Fibroblast of skin of abdomen (primary cell): ENCODE data around the gene POLD2.

Source experiments
- DNase-seq: peaks from one replicate; pipeline ENCODE4 v3.0.0-alpha.2; 2013

Gene POLD2

DNA sequence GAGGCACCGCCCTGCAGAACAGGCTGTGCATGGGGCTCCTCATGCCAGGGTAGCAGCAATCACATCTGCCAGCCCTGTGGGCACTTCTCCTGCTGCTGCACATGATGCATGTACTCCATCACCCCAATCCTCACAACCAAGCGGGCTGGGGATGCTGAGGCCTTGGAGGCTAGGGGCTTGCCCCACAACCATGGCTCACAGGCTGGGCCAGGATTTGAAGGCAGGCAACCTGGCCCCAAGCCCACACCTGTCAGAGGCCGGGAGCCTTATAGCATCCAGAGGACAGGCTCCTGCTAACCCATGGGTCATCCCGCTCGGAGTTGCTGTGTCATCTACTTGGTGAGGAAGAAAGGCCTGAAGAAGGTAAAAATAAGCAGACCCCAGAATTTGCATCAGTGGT, 43.2 kb downstream of the POLD2 start:
- no peak for DNase-seq

DNA sequence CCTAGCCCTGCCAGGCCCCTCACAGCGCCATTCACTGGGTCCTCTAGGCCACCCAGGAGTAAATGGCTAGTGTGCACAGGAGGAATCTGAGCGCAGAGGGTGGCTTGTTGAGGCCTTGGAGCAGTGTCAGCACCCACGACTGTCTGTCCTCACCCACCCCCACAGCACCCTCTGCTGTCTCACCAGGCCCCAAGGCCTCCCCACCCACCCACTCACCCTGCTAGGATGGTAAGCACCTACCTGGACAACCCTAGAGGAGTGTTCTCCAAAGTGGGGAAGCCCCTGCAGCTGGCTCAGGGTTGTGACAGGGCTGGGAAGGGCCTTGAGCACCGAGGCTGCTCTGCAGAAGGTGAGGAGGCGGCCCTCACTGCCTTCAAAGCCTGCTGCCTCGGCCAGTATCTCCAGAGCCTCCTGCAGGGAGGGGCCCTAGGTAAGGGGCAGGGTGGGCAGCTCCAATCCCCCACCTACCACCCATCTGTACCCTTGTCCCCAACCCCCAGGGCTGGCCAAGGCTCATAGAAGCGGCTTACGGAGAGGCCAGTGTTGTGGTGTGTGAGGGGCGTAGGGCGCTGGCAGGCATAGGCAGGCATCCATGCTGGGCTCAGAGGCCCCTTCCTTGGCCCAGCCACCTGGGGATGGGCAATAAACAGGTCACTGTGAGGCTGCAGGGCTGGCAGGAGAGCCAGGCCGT, 43.9 kb downstream of the POLD2 start:
- no peak for DNase-seq

DNA sequence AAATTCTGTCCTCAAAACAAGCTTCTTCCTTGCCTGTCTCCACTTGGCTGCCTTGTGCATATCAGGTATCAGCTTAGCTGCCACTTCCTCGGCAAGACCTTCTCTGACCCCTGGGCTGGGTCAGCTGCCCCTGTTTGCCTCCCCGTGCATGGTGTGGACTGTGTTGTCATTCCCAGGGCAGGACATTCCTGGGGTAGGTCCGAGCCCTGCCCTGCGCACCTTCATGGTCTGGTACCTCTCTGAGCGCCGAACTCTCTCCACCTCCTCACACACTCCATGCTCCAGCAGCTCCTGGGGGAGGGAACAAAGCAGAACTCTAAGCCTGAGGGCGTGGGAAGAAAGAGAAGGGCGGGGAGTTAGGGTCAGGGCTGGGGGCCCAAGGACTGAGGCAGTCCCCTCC, 44.8 kb downstream of the POLD2 start:
- no peak for DNase-seq

DNA sequence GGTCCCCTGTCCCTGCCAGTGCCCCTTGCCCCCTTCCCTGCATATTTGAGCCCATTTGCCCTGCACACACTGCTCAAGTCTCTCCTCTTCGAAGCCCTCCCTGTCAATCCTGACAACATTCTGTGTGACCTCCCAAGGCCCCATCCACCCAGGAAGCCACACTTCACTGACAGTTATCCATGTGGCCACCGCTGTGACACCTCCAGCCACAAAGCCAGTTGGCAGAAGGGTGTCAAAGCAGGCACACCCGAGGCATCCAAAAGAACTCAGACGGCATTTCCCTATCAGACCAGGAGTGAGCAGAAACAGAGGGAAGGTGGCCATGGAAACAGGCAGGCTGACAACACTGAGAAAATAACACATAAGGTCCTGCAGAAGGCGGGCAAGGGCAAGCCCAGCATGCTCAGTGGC, 45.7 kb downstream of the POLD2 start:
- no peak for DNase-seq

DNA sequence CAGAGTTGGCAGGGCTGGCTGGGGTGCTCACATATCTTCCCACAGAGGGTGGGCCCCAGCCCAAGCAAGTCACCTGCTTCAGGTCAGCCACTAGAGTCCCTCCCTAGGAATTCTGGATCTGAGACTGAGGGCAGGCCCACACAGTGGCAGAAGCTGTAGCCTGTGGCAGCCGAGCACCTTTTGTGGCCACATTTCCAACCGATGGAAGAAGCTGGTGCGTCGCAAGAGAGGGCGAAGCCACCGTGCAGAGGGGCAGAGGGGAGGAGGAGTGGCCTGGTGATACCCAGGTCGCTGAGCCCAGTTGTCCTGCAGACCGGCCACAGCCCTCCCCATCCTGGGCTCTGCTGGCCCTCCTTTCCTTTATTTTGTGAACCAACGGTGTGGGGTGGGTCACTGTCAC, 46.3 kb downstream of the POLD2 start:
- DNase-seq, result no peak

DNA sequence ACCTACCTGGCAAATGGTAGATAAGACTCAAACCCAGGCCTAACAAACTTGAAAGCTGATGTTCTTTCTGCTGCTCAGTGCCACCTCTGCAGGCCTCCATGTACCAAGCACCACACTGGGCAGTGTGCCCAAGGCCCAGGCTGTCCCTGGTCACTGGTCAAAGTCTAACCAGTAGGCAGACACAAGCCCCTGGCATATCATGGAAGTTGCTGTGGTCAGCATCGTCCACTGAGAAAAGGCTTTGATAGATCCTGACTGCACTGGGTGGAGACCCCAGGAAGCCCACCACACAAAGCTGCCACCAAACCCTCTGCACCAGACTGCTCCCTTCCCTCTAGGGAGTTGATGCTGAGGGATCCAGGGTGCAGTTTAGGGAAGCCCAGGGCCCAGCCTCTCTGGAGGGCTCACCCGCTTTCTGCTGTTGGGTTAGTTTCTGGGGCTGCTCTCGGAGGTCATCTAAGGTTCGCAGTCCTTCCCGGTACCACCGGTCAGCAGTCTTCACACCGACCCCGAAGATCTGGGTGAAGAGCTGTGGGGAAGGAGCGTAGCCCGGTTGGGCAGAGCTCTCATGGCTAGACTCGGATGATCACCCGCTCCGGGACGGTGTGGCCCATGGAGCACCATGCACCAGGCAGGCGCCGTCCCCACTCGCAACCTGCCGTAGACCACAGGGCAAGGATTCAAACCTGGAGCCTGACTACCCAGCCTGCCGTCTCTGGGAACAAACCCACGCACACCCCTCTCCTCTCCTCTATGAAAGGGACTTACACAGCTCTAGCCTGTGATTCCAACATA, 47.0 kb downstream of the POLD2 start:
- DNase-seq, result no peak

DNA sequence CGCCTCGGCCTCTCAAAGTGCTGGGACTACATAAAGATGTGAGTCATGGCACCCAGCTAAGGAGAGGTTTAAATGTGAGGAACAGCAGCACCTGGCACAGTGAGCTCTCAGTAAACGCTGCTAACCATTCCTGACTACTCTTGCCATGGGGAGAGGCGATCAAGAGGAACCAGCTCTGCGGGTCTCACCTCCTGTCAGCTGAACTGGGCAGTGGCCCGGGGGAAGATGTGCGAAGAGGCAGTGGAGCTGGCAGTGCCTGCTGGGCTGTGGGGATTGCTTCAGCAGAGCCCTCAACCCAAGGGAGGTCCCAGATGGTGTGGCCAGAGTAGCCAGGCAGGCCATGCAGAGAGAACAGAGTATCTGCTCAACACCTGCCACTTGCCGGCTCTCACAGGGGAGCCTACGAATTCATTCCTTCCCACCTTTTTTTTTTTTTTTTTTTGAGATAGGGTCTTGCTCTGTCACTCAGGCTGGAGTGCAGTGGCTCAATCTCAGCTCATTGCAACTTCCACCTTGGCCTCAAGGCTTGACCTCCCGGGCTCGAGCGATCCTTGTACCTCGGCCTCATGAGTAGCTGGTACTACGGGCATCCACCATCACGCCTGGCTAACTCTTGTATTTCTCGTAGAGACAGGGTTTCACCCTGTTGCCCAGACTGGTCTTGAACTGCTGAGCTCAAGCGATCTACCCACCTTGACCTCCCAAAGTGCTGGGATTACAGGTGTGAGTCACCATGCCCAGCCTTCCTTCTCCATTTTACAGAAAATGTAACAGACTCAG, 47.9 kb downstream of the POLD2 start:
- no peak for DNase-seq

DNA sequence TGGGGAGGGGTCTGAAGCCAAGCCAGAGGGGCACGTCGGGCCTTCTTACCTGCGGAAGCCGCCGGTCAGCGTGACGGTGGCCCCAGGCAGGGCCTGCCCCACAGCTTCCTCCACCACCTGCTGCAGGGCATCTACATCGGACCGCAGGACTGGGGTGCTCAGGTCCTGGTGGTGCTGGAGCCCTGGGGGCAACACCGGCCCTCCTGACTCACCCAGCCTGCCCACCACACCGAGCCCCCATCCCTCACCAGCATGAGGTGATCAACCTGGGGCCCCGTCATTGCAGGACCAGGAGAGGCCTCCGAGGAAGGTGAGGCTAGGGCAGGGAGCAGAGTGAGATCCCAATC, 49.0 kb downstream of the POLD2 start:
- DNase-seq, result no peak

DNA sequence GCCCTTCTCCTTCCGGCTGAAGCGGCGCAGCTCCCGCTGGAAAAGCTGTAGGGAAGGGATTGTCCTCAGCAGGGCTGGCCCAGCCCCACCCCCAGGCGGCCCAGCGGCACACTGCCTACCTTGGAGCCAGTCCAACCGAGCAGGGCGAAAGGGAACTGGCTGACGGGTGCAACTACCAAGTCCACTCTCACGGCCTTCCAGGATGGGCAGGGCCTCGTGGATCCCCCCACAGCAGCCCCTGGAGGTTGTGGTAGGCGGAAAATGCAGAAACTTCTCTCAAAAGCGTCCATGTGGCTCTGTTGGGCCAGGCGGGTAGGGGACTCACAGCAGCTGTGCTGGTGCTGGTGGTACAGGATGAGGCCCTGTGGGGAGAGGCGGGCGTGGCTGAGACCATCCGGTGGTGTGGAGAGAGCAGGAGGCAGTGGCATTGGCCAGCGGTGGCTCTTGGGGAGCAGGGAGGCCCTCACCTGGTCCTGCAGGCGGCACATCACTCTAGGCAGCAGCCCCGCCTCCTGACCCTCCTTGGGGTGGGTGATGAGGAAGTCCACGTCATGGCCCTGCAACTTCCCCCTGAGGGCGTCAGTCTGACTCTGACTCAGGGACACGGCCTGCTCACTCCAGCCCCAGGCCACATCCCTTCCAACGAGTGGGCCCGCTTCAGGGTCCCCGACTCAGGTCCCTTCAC, 49.5 kb downstream of the POLD2 start:
- DNase-seq, result no peak

DNA sequence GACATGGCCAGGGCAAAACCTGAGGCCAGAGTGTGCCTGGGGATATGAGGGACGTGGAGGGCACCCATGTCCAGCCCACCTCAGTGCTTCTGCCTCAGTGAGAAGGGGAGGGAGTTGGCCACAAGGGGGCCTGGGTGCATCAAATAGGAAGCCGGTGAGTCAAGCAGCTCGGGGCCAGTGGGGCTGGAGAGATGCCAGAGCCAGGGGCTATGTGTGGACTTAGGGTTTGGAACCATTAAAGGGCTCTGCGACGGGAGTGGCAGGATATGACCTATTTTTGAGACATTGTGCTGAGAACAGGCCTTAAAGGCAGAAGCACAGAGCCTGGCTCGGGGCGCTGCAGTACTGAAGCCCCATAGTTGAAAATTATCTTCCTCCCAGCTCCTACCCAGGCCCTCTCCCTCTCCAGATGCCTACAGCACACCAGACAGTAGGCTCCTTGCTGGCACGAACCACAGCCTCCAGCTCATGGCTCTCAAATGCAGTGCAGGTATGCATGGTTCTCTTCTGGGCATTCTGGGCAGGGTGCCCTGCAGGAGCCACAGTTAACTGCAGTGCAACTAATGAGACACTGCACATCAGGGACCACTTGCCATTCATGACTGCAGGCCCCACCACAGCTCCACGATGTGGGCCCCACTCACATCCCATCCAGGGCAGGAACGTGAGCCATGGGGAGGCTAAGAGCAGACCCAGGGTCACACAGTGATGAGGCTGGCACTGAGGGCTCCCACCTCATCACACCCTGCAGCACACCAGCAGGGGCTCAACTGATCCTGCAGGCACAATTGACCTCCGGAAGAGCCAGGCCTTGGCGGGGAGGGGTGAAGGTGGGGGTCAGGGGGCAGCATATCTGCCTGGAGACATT, 50.8 kb downstream of the POLD2 start:
- DNase-seq, result peak; percentile 85

DNA sequence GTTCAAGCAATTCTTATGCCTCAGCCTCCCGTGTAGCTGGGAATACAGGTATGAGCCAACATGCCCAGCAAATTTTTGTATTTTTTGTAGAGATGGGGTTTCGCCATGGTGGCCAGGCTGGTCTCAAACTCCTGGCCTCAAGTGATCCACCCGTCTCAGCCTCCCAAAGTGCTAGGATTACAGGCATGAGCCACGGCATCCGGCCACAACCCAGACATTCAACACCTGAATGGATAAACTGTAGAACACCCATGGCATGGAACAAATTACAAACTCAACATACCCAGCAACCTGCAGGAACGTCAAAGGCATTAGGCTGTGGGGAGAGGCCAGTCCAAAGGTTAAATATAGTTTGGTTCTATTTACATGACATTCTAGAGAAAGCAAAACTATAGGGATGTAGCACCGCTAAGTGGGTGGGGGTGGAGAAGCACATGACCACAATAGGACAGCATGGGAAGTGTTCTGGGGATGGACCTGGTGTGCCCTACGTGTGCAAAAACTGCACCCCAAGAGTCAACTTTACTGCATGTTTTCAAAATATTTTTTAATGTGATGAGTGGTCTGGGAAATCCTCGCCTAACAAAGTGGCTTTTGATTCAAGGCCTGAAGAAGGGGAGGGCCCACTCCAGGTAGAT, 51.5 kb downstream of the POLD2 start:
- DNase-seq, result no peak

DNA sequence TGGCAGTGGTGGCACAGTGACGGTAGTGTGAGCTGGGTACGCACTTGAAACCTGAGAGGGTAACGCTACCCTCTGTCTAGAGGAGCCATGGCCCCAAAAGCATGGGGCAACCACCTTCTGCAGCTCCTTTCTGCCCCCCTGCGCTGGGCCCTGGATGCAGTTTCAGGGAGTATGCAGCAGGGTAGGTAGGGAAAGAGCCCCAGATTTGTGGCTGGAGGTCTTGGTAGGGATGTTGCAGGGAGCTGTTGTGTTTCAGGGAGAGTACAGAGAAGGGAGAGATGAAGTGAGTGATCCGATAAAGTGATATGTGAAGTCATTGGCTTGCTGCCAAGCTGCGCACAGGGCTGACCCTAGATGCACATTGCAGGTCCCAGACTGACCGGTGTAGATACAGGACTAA, 55.3 kb downstream of the POLD2 start:
- no peak for DNase-seq

DNA sequence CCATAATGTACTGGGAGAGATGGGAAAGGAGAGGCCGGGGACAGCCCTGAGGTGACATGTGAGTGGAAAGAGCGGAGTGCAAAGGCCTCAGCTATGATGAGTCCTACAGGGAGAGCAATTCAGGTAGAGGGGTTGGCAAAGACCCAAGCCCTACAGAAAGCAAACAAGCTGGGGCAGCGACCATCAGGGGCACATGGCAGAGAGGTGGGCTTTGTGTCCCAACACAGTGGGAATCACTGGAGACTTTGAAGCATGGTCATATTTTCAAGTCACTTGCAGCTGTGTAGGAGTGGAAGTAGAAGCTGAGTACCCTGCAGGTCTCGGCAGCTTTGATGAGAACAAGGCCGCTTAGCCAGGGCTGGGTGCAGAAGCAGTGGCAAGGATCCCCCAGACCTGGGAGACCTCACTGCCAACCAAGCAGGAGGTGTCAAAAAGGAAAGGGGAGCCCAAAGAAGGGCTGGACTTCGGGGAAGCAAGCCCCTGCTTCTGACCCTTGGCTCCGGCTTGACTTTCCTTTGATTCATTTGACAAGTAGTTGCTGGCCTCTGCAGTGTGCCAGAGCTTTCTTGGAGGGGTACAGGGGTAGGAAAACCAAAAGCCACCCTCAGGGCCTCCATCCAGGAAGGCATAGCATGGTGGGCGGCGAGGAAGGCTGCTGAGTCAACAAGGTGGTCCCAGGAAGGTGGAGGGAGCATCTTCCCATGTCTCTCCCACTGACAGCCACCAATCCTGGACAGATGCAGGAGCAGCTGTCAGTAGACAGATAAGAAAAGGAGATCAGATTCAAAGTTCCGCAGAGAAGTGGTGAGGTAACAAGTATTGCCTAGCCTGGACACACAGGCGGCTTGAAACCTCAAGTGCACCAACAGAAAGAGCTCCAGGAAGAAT, 56.0 kb downstream of the POLD2 start:
- no peak for DNase-seq

DNA sequence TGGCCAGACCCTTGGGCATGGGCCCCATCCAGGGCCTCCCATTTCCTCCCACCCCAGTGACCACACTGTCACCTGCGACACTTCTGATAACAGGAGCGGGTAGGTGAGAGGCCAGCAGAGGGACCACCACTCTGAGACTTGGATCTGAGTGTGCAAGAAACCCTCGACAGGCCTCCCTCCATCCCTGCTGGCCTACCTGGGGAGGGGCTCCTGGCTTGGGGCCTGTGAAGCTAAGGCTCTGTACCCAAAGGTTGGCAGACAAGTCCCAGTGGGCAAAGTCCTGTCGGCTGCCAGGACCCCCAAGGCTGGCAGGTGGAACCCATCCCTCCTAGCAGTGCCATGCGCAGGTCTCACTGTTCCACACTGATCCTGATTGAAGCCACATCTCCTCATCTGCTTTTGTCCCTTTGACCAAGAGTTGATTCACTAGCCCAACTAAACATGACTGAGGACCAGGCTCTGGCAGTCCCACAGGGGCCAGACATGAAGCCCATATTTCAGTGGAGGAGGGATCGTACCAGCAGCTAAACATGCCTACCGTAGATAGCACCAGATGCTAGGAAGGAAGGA, 56.8 kb downstream of the POLD2 start:
- no peak for DNase-seq

DNA sequence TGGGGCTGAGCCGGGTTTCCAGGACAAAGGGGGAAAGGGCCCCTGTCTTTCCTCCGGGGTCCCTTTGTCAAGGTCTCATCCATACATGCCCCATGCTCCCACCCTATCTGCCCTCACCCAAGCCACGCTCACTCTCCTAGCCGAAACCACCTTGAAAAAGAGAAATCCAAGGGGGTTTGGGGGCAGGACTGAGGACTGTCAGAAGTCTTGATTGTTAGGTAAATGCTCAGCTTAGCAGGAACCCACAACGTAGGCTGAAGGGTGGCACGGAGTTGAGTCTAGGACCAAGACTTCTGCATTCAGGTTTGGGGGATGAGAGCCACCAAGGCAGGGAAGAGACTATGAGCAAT, 57.3 kb downstream of the POLD2 start:
- no peak for DNase-seq

DNA sequence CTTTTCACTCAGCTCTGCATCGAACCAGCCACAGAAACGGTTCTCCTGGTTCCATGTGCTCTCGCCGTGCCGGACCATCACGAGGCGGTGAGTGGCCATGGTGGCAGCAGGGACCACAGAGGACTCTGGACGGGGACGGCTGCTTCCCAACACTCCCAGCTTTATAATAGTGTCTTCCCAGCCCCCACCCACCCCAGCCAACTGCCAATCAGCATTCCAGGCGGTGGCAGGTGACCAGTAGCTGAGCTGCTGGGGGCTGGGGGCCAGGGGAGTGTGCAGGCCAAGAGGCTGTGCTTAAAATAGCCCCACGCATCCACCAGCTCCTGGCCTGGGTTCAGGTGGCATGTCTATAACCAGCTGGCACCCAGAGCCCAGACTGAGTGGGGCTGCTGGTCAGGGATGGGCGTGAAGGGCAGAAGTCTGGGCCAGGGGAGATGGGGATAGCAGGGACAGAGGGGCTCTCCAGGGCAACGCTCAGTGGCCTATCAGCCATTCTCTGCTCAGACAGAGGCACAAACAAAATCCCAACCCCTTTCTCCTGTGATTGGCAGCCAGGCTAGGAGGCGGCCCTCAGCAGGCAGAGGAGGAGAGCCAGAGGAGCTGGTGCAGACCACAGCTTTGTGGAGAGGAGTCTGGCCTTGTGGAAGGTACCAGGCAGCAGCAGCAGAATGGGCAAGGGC, 57.8 kb downstream of the POLD2 start, which contains the start of gene PGAM2:
Gene PGAM2 (minus strand): TSS at position 137 of the 680 bp plus-strand sequence. CDS start 38 bp downstream, at position 99.
- DNase-seq, result peak; percentile 17

DNA sequence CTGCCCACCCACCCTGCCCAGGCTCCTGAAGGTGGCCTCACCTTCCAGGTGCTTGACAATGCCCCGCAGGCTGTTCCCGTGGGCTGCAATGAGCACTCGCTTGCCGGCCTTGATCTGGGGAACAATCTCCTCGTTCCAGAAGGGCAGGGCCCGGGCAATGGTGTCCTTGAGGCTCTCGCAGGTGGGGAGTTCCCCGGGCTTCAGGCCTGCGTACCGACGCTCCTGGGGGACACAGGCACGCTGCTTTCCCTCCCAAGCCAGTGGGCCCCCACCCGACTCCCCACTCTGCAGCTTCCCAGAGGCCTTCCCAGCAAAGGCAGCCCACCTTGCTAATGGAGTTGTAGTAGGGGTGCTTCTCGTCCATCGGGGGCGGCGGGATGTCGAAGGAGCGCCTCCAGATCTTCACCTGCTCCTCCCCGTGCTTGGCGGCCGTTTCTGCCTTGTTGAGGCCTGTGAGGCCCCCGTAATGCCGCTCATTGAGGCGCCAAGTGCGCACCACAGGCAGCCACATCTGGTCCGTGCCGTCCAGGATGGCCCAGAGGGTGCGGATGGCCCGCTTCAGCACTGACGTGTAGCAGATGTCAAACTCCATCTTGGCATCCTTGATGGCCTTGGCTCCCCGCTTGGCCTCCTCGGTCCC, 58.4 kb downstream of the POLD2 start:
- DNase-seq, result no peak
